Measurements from ENCODE around the gene CAMKMT. TPM values are rescaled to one million over a fixed set of nuclear protein-coding genes. Genes with fewer than 3 reads are reported as not detected.
A peak's percentile ranks its signal among the peaks of the same experiment; 100 is the strongest.

The CAMKMT gene
- total RNA-seq, 1 experiment from 2014 or later = 17.4 TPM

GRCh38 chr2:44804406-44805265 is 442.9 kb downstream of the CAMKMT start:
- H3K9me3 ChIP-seq (ENCODE audit: control insufficient read depth, low read depth, low read length) = no peaks in the 10 kb centered on the region
- H3K56ac ChIP-seq (ENCODE audit: insufficient read length, low read depth, low read length) = no peak overlapping the region
- no peaks in the 10 kb centered on the region; a peak in 1 of 7 replicates for H3K36me3 Mint-ChIP-seq (ENCODE audit: insufficient read depth in 1 of 3, low read depth in 3 of 3)
- peaks cover 4% of the 10 kb centered on the region; the same call in 1 of the 2 replicates for H3K27me3 ChIP-seq (ENCODE audit: insufficient read depth, low read length)
- H3K27ac Mint-ChIP-seq = peak overlapping the region; percentile 24 to 72 (median 28); a peak in 4 of 7 replicates
- H3K23me2 ChIP-seq (ENCODE audit: insufficient read length, low read depth, low read length, poor library complexity, severe bottlenecking) = peaks cover 17% of the 10 kb centered on the region
- peaks cover 17% of the 10 kb centered on the region for H3K4me1 ChIP-seq (ENCODE audit: insufficient read depth, low read length)
- no peak overlapping the region for H2BK120ac ChIP-seq (ENCODE audit: low read depth, low read length, poor library complexity, severe bottlenecking)
- no peak overlapping the region for H3K4ac ChIP-seq (ENCODE audit: low read depth, low read length)
- H4K91ac ChIP-seq (ENCODE audit: insufficient read length, low read depth, low read length) = no peak overlapping the region
- H3K79me1 ChIP-seq (ENCODE audit: insufficient read depth, low read depth, low read length, poor library complexity, severe bottlenecking) = no peaks in the 10 kb centered on the region
- peaks cover 68 to 75% of the 10 kb centered on the region in 2 experiments for H3K4me1 Mint-ChIP-seq
- H2AFZ ChIP-seq (ENCODE audit: low read length) = no peak overlapping the region
- H3K27ac ChIP-seq (ENCODE audit: insufficient read length, low read depth, low read length) = no peak overlapping the region
- no peak overlapping the region for H2BK20ac ChIP-seq (ENCODE audit: low read depth, low read length, poor library complexity, severe bottlenecking)
- no peak overlapping the region for H3K9ac ChIP-seq (ENCODE audit: extremely low read depth, insufficient read length, low read length)
- TF ChIP-seq CTCF (conservative IDR thresholded peaks at IDR 0.05) = no peak
- H3K4me3 Mint-ChIP-seq = peak overlapping the region; percentile 44 to 64; a peak in 4 of 5 replicates
- H2BK5ac ChIP-seq (ENCODE audit: insufficient read length, low read length) = no peak overlapping the region
- H3K23ac ChIP-seq (ENCODE audit: insufficient read length, low read depth, low read length) = no peak overlapping the region
- no peak overlapping the region for H2AK5ac ChIP-seq (ENCODE audit: insufficient read length, low read length)
- H3K18ac ChIP-seq (ENCODE audit: insufficient read length, low read depth, low read length) = no peak overlapping the region
- H3K9me3 Mint-ChIP-seq = no peaks in the 10 kb centered on the region
- H2BK12ac ChIP-seq (ENCODE audit: insufficient read length, low read depth, low read length) = no peak overlapping the region
- H3K14ac ChIP-seq (ENCODE audit: insufficient read depth, low read length) = no peak overlapping the region
- H4K20me1 ChIP-seq (ENCODE audit: control insufficient read depth, insufficient read depth, insufficient read length) = no peaks in the 10 kb centered on the region
- no CpG with 5 or more reads among the region's 12 CpGs for WGBS (ENCODE audit: extremely low coverage, insufficient read length, low lambda C conversion rate)
- H2BK15ac ChIP-seq (ENCODE audit: low read depth, low read length) = no peak overlapping the region
- H3K79me2 ChIP-seq (ENCODE audit: insufficient read depth, low read length) = no peaks in the 10 kb centered on the region
- DNase-seq = no peak
- H4K5ac ChIP-seq (ENCODE audit: insufficient read length, low read depth, low read length) = no peak overlapping the region
- H4K8ac ChIP-seq (replicated peaks; ENCODE audit: insufficient read length, low read depth, low read length) = no peak overlapping the region
- no peak overlapping the region for H3T11ph ChIP-seq (ENCODE audit: low read length)
- H3K4me2 ChIP-seq (ENCODE audit: insufficient read depth, insufficient read length, low read length) = peak overlapping the region; percentile 55
- peaks cover 57% of the 10 kb centered on the region for H3K27me3 Mint-ChIP-seq (ENCODE audit: low read depth)

All from H9 (cell line).